HepG2 (cell line): ENCODE data around the gene ECEL1. TPM values are rescaled to one million over a fixed set of nuclear protein-coding genes. Genes with fewer than 3 reads are reported as not detected.

Experiments
- ATAC-seq: fragments of 200-7000 bp; cut with Tn5 transposase; 3 replicates; pipeline ENCODE4 v1.9.1; 2020; ENCODE audit warnings: mild to moderate bottlenecking, moderate library complexity
- BruUV-seq: library from RNA; stranded (reverse); fragments of 400-500 nt; replicated peaks from 2 replicates; lab custom pipeline; 2021; lab: Mats Ljungman, UMichigan
- CTCF ChIA-PET: fragments of 300-600 bp; formaldehyde crosslinking; extraction: SDS; loops from one replicate; lab custom pipeline; 2021; ENCODE audit warnings: low total read pairs, inconsistent platforms, low intra/inter-chr PET ratio; lab: Yijun Ruan, JAX
- POLR2A ChIA-PET: fragments of 350-600 bp; sonication (Branson Sonifier 250); formaldehyde crosslinking; loops from one replicate; lab custom pipeline; 2020; ENCODE audit warnings: antibody characterized with exemption, inconsistent platforms; lab: Yijun Ruan, JAX
- DNase-seq: peaks from one replicate; pipeline ENCODE4 v3.0.0-alpha.2; 2015; ENCODE audit warnings: low spot score
- FAIRE-seq: peaks from 3 replicates; lab custom pipeline; 2011; peaks lifted over from hg19 to GRCh38; lab: Jason Lieb, UNC
- H2AFZ ChIP-seq: one replicate; pipeline ENCODE4 v1.6.1; 2011; ENCODE audit warnings: low read length, inconsistent platforms
- H3K27ac ChIP-seq: fragments of 300-600 bp; 3 replicates; pipeline ENCODE4 v1.8.0; 2011; ENCODE audit warnings: mixed run types, mild to moderate bottlenecking, mixed read lengths, low read length, inconsistent platforms; ENCODE audit not compliant: insufficient read depth; ENCODE audit errors: extremely low read length
- H3K27me3 ChIP-seq, 2 experiments: fragments of 200-600 bp in 1 of 2; 2 replicates in 1 of 2; 3 replicates in 1 of 2; pipeline versions ENCODE4 v1.6.0 to v1.8.0; 2011; ENCODE audit warnings: low read length in 2 of 2, mild to moderate bottlenecking in 2 of 2, moderate library complexity in 2 of 2, inconsistent platforms in 1 of 2; ENCODE audit not compliant: insufficient read depth in 2 of 2, control insufficient read depth in 1 of 2
- H3K36me3 ChIP-seq, 2 experiments: fragments of 200-600 bp in 1 of 2; replicated peaks in 1 of 2; 2 replicates in 1 of 2; 3 replicates in 1 of 2; pipeline versions ENCODE4 v1.5.1 to v1.8.0; 2011; ENCODE audit warnings: low read length in 2 of 2, inconsistent platforms in 1 of 2; ENCODE audit not compliant: insufficient read depth in 2 of 2, control insufficient read depth in 1 of 2
- H3K4me1 ChIP-seq: 2 replicates; pipeline ENCODE4 v1.5.1; 2012; ENCODE audit warnings: low read length, inconsistent platforms; ENCODE audit not compliant: insufficient read depth
- H3K4me2 ChIP-seq: 2 replicates; pipeline ENCODE4 v1.6.0; 2011; ENCODE audit warnings: low read depth, low read length, inconsistent platforms
- H3K4me3 ChIP-seq, 3 experiments: fragments of 200-600 bp in 1 of 3; sonication (generic), shearing (Covaris generic) in 1 of 3; replicated peaks in 1 of 3; 2 replicates each; pipeline ENCODE4 v1.5.1; 2011 to 2016; ENCODE audit warnings: low read length in 3 of 3, inconsistent platforms in 2 of 3, low read depth in 2 of 3, mild to moderate bottlenecking in 2 of 3, control low read depth in 1 of 3, mixed read lengths in 1 of 3; ENCODE audit not compliant: insufficient read depth in 1 of 3
- H3K79me2 ChIP-seq: one replicate; pipeline ENCODE4 v1.6.1; 2011; ENCODE audit warnings: low read length, inconsistent platforms; ENCODE audit not compliant: insufficient read depth
- H3K9ac ChIP-seq: 2 replicates; pipeline ENCODE4 v1.6.0; 2011; ENCODE audit warnings: mild to moderate bottlenecking, low read depth, low read length, inconsistent platforms; ENCODE audit not compliant: insufficient read depth
- H3K9me3 ChIP-seq: 2 replicates; pipeline ENCODE4 v1.5.1; 2012; ENCODE audit warnings: mild to moderate bottlenecking, low read length
- H4K20me1 ChIP-seq: 2 replicates; pipeline ENCODE4 v1.6.0; 2011; ENCODE audit warnings: inconsistent platforms, mild to moderate bottlenecking, low read length, moderate library complexity; ENCODE audit not compliant: insufficient read depth
- AGO2 ChIP-seq: fragments of 200-400 bp; formaldehyde crosslinking; optimal IDR thresholded peaks from 2 replicates; pipeline ENCODE3; 2017; ENCODE audit warnings: mild to moderate bottlenecking, low read depth, low read length, moderate library complexity
- ARID4A ChIP-seq: sonication (generic); formaldehyde crosslinking; IDR thresholded peaks from 2 replicates; pipeline ENCODE4 v1.5.0; 2020; ENCODE audit warnings: mild to moderate bottlenecking, missing genetic modification reagents, borderline replicate concordance
- DRAP1 ChIP-seq: IDR thresholded peaks from 2 replicates; pipeline ENCODE4 v1.6.1; 2016; ENCODE audit warnings: missing genetic modification reagents, missing compliant biosample characterization
- ERF ChIP-seq: IDR thresholded peaks from 2 replicates; pipeline ENCODE4 v1.6.1; 2018; ENCODE audit warnings: missing biosample characterization, missing genetic modification reagents
- FOXA3 ChIP-seq: IDR thresholded peaks from 2 replicates; pipeline ENCODE4 v1.6.1; 2016; ENCODE audit warnings: missing genetic modification reagents, missing compliant biosample characterization
- RBM22 ChIP-seq: fragments of 200-400 bp; formaldehyde crosslinking; optimal IDR thresholded peaks from 2 replicates; pipeline ENCODE3; 2017; ENCODE audit warnings: mild to moderate bottlenecking, low read length, moderate library complexity
- TCF7L2 ChIP-seq: IDR thresholded peaks from 2 replicates; pipeline ENCODE4 v1.6.1; 2011; ENCODE audit warnings: mild to moderate bottlenecking, low read depth, low read length, moderate library complexity
- UBTF ChIP-seq: sonication (generic); formaldehyde crosslinking; IDR thresholded peaks from 2 replicates; pipeline ENCODE4 v1.4.0; 2020; ENCODE audit warnings: mild to moderate bottlenecking, missing genetic modification reagents
- ZNF850 ChIP-seq: sonication (generic); formaldehyde crosslinking; conservative IDR thresholded peaks from 2 replicates; pipeline ENCODE4 v1.9.0; 2021; ENCODE audit warnings: mild to moderate bottlenecking, missing genetic modification reagents
- WGBS: methylation state at CpG from one replicate; pipeline ENCODE4 v1.1.6; 2017; ENCODE audit warnings: low lambda C conversion rate; 5-methylcytosine and 5-hydroxymethylcytosine counted together
- in situ Hi-C: cut with HindIII; loops from 2 replicates; pipeline ENCODE4 v1.10.0; 2017; ENCODE audit warnings: low pct_unique_long_range_greater_than_20kb; ENCODE audit not compliant: extremely low pct_ligation_motif_present
- intact Hi-C: fragments of 100-400 bp; cut with micrococcal nuclease; formaldehyde crosslinking; loops from one replicate; pipeline ENCODE4 v1.10.0; 2022; ENCODE audit not compliant: unreplicated experiment
- polyA plus RNA-seq, 8 experiments: library from polyadenylated mRNA; depleted of rRNA in 3 of 8; stranded (reverse) in 7 of 8; unstranded in 1 of 8; fragments of >200 nt; fragmentation: Illumina TruSeq in 4 of 8; extraction: Trizol in 4 of 8; gene quantifications; 2 replicates each; pipeline versions ENCODE4 v1.2.1 to v1.2.3, GENCODE V29; 2011 to 2016; ENCODE audit warnings: low read depth in 4 of 8, missing spikeins in 1 of 8, mixed read lengths in 1 of 8; ENCODE audit not compliant: insufficient read depth in 1 of 8
- total RNA-seq, 5 experiments: library from RNA; depleted of rRNA; stranded (reverse); fragments of >200 nt; fragmentation: Illumina TruSeq; extraction: Trizol; gene quantifications; 2 replicates each; pipeline ENCODE4 v1.2.3, GENCODE V29; 2016; ENCODE audit warnings: low read depth in 1 of 5

ECEL1 gene
- total and polyA plus RNA-seq, 2 of the 13 experiments (the other 11 are each of a cell fraction or from before 2014, with no cell fraction given), result not detected

- 0 out of 2 replicates have a peak, but pooled peaks have one; percentile 24 for TF ChIP-seq ARID4A (CRISPR knock-in tag)
- peak; percentile 49 for TF ChIP-seq UBTF
- peak; percentile 8 for TF ChIP-seq AGO2
Observed at GRCh38 chr2:232502911-232503808, 15.5 kb upstream of the ECEL1 start (continued).

GRCh38 chr2:232502511-232502910, 14.9 kb upstream of the ECEL1 start:
- FAIRE-seq, result no peak
- no peak for DNase-seq
- intact Hi-C loops (no loop called here), in situ Hi-C loops (no loop called here)
- H3K27me3 ChIP-seq, result peaks cover 18 to 92% of the 10 kb centered on the region in 2 experiments
- H3K27ac ChIP-seq, result no peak overlapping the region
- no peaks in the 10 kb centered on the region for H3K36me3 ChIP-seq
- POLR2A ChIA-PET, result no interaction called here
- no peak for ATAC-seq
- WGBS, result 69% methylated on average over 20 of the region's 21 CpGs
- H2AFZ ChIP-seq, result no peak overlapping the region
- no peak overlapping the region for H3K9ac ChIP-seq
- no TSS peak for BruUV-seq
- H3K4me3 ChIP-seq, result peak overlapping the region in 1 of 3 experiments; percentile 8; a peak in 1 of 6 replicates
- H3K79me2 ChIP-seq, result no peaks in the 10 kb centered on the region
- H4K20me1 ChIP-seq, result no peaks in the 10 kb centered on the region
- CTCF ChIA-PET, result no interaction called here
- H3K4me2 ChIP-seq, result no peak overlapping the region
- no peaks in the 10 kb centered on the region for H3K9me3 ChIP-seq
- H3K4me1 ChIP-seq, result peaks cover 11% of the 10 kb centered on the region
- TF ChIP-seq ARID4A (CRISPR knock-in tag), result 0 out of 2 replicates have a peak, but pooled peaks have one; percentile 2
- no peak for TF ChIP-seq ZNF850 (CRISPR knock-in tag)
- no peak for TF ChIP-seq DRAP1 (CRISPR knock-in tag)
- no peak for TF ChIP-seq TCF7L2
- no peak for TF ChIP-seq ERF (CRISPR knock-in tag)
- no peak for TF ChIP-seq FOXA3 (CRISPR knock-in tag)
- no peak for TF ChIP-seq RBM22
